Prostate gland (tissue), 2 donors: Measurements from ENCODE around the gene PEAK1.
"Not testable (repeated sequence)": the region's sequence is repeated elsewhere in the genome, so short reads cannot be mapped to it uniquely, and the experiment has no call there.

Source experiments
- CTCF ChIP-seq, 4 experiments: fragments of 200-600 bp in 2 of 4; fragments of 450-650 bp in 2 of 4; sonication (generic) in 2 of 4; IDR thresholded peaks; 1 replicate in 3 of 4; 2 replicates in 1 of 4; pipeline ENCODE4 v1.5.1; 2016 to 2019; ENCODE audit warnings: antibody characterized with exemption in 4 of 4, mild to moderate bottlenecking in 2 of 4, moderate library complexity in 2 of 4
- POLR2A ChIP-seq: fragments of 450-650 bp; IDR thresholded peaks from one replicate; pipeline ENCODE4 v1.6.1; 2016; ENCODE audit warnings: antibody characterized with exemption, mild to moderate bottlenecking
- POLR2AphosphoS5 ChIP-seq: sonication (generic); formaldehyde crosslinking; IDR thresholded peaks from one replicate; pipeline ENCODE4 v1.6.1; 2017; ENCODE audit warnings: antibody characterized with exemption

- not testable (repeated sequence) for TF ChIP-seq CTCF (IDR thresholded peaks at IDR 0.05); POLR2AphosphoS5; POLR2A
Observed at GRCh38 chr15:77273136-77273535, 146.8 kb downstream of the PEAK1 start.
